IPS-18c (cell line): ENCODE measurements around the gene PA2G4.
"Not testable (repeated sequence)": the region's sequence is repeated elsewhere in the genome, so short reads cannot be mapped to it uniquely, and the experiment has no call there.

Experiments used
- H3K4me3 ChIP-seq: 2 replicates; pipeline ENCODE4 v1.7.0; 2013; ENCODE audit warnings: low read depth, mild to moderate bottlenecking, low read length, moderate library complexity; ENCODE audit not compliant: insufficient read depth
- H3K9me3 ChIP-seq: one replicate; pipeline ENCODE4 v1.6.1; 2013; ENCODE audit warnings: mild to moderate bottlenecking, low read length, moderate library complexity; ENCODE audit not compliant: control insufficient read depth, insufficient read depth

Gene PA2G4

DNA sequence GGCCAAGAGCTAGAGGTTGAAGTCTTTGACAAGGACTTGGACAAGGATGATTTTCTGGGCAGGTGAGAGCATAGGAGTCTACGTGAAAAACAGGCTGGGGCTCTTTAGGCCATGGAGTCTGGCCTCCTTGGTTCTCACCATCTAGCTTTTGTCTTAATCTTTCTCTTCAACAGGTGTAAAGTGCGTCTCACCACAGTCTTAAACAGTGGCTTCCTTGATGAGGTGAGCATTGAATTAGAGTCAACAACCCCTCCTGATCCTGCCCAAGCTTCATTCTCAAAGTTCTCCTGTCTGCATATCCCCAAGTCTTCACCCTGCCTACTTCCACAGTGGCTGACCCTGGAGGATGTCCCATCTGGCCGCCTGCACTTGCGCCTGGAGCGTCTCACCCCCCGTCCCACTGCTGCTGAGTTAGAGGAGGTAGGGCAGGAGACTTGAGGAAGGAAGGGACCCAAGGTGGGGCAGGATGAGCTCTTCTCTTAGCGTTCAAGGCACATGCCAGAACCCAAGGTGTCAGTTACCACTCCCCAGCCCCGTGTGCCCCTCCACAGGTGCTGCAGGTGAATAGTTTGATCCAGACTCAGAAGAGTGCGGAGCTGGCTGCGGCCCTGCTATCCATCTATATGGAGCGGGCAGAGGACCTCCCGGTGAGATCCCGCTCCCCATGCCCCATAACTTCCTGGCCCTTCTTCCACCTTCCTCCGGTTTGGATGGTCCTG, 33.7 kb downstream of the PA2G4 start:
- no peak overlapping the region for H3K4me3 ChIP-seq
- H3K9me3 ChIP-seq: peaks cover 2% of the 10 kb centered on the region

- Histone ChIP-seq H3K9me3 (peaks cover 2% of the 10 kb centered on the region), H3K4me3 (no peak overlapping the region)
Observed at GRCh38 chr12:56141946-56142784, 37.8 kb downstream of the PA2G4 start.

DNA sequence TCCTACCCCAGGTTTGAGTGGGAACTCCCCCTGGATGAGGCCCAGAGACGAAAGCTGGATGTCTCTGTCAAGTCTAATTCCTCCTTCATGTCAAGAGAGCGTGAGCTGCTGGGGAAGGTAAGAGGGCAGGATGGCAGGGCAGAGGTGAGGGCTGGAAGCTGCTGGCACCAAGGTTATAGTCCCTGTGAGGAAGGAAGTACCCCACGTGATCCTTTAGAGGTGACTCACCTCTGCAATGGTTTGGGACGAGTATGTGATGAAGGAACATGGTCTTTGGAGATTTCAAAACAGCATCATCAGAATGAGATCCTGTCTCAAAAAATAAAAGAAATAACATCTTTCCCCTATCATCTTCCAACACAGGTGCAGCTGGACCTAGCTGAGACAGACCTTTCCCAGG, 38.9 kb downstream of the PA2G4 start:
- H3K4me3 ChIP-seq: no peak overlapping the region
- H3K9me3 ChIP-seq: no peaks in the 10 kb centered on the region

- H3K9me3 ChIP-seq: no peaks in the 10 kb centered on the region
- H3K4me3 ChIP-seq: no peak overlapping the region
Observed at GRCh38 chr12:56143870-56144269, 39.5 kb downstream of the PA2G4 start.

DNA sequence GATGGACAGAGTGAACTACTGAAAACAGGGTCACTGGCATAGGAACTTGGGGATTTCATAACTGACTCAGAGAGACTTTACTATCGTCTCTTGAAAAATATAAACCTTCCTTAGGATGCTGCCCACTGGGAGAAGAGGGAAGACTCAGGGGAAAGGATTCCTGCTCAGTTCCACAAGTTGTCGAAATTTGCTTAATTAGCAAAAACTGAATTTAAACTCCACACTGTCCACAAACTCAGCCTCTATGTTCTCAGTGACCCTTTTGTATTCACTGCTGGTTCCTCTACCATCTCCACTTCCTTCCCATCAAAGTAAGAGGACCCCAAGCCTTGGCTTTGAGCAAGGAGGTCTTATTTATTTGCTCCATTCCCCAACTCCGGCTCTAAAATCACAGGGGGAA, 40.9 kb downstream of the PA2G4 start:
- Histone ChIP-seq H3K4me3 (no peak overlapping the region), H3K9me3 (no peaks in the 10 kb centered on the region)

GRCh38 chr12:56146492-56147460, 42.4 kb downstream of the PA2G4 start:
- no peaks in the 10 kb centered on the region for H3K9me3 ChIP-seq
- H3K4me3 ChIP-seq: no peak overlapping the region

DNA sequence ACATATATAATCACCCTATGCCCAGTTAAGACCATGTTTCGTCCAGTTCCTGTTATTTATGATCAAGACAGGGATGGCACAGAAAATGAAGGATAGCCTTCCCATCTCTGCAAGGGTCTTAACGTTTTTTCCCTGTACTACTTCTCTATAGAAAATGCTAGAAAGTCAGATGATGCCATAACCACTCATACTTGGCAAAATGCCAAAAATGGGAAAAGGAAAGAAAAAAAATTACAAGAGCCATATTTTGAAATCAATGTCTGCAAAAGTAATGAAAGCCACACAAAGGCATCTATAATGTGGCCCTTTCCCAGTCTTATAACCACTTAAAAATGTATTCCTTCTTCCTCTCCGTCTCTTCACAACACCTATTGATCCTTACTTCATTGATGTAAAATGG, 46.2 kb downstream of the PA2G4 start:
- no peak overlapping the region for H3K4me3 ChIP-seq

DNA sequence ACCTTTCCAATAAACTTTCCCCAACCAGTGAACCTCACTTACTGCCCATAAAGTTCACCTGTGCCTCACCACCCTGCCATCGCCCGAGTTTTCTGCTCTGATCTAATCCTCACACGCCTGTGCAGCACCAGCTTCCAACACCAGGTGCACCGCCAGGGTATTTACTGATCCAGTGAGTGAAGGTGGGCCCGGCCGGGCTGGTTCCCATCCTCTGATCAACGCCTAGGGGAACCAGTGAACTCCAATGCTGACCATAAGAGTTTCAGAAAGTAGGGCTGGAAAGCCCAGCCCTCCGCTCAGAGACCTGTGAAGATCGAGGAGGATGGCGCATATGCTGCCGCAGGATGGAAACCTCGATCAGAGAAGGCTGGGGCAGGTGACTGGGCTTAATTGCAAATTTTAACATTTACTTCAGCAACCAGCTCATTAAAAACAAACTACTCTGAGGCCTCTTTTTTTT, 47.3 kb downstream of the PA2G4 start:
- peak overlapping the region; percentile 65 for H3K4me3 ChIP-seq
- H3K9me3 ChIP-seq: no peaks in the 10 kb centered on the region

More for the DNA sequence above, 46.2 kb downstream of the PA2G4 start:
- H3K9me3 ChIP-seq: no peaks in the 10 kb centered on the region

DNA sequence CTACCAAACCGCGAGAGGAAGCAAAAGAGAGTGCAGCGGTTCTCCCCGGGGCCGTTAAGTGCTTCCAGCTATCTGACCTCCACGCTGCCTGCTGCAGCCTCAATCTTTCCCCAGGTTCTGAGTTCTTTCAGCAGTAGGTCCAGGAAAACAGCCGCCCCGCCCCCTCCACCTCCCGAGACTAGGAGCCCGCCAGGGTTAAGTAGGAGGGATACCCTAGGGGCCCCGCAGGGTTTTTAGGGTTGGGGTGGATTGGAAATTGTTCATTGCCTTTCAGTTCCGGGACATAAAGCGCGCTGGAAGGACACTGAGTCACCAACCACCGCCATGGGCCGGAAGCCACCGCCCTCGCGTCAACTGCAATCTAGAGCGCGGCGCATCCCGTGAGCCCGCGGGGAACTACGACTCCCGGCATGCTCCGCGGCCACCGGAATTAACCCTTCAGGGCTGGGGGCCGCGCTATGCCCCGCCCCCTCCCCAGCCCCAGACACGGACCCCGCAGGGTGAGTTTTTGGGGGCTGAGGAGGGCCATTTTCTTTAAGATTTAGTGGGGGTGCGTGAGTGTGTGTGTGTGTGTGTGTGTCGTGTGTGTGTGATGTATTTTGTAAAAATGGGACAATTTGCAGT, 47.9 kb downstream of the PA2G4 start, which contains the start of gene MYL6B:
Gene MYL6B, plus strand, starts transcription at position 456 of the 624 bp plus-strand sequence. CDS start 1,332 bp downstream, outside the sequence.
- Histone ChIP-seq H3K4me3 (peak within 1 kb of the TSS; percentile 65), H3K9me3 (no peaks in the 10 kb centered on the region)

DNA sequence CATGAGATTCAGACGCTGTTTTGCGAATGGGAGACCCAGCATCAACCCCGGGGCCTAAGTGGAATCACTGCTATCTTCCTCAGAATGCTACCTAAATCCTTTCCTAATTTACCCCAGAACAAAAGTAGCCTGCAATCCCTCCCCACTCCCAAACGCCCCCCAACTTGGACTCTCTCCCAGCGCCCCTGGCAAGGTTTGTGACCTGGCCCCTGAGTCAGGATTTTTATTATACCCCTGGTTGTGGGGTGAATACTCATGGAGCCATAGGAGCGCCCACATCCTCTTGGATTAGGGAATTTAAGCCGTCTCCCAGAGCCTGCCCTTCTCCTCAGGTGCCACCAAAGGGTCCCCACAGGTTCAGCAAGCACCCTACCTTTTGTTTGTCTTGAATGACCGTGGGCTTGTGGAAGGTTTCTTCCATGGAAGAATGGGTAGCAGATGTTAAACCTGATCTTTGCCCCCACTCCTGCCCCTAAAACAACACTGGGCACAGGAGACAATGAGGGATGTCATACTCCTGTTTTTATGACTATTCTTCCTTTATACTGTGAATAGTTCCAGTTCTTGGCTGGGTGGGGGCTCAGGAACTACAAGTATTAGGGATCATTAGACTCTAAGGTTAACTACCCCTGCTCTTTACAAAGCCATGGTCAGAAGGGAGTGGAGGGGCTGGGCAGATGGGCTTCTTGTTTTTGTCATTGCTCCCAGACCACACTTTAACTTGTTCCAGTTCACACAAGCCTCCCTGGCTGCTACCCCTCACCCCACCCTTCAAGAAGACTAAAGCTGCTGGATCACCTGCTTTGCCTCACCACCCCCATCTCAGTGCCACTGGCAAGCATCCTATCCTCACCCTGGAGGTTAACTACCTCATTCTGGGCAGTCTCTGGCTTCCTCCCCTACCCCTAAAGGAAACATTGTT, 48.7 kb downstream of the PA2G4 start:
- Histone ChIP-seq H3K4me3 (peak overlapping the region; percentile 65), H3K9me3 (no peaks in the 10 kb centered on the region)

DNA sequence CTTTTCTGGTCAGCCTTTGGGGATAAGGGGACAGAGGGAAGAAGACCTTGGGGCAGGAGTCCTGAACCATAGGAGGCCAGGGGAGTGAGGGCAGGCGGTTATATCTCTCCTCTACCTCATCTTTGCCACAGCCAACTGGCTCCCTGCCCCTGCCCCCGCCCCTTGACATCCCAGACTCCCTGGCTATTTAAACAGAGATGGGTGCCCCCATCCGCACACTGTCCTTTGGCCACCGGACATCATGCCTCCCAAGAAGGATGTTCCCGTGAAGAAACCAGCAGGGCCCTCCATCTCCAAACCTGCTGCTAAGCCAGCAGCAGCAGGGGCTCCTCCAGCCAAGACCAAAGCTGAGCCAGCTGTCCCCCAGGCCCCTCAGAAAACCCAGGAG, 49.3 kb downstream of the PA2G4 start:
- Histone ChIP-seq H3K9me3 (no peaks in the 10 kb centered on the region), H3K4me3 (peak overlapping the region; percentile 65)

DNA sequence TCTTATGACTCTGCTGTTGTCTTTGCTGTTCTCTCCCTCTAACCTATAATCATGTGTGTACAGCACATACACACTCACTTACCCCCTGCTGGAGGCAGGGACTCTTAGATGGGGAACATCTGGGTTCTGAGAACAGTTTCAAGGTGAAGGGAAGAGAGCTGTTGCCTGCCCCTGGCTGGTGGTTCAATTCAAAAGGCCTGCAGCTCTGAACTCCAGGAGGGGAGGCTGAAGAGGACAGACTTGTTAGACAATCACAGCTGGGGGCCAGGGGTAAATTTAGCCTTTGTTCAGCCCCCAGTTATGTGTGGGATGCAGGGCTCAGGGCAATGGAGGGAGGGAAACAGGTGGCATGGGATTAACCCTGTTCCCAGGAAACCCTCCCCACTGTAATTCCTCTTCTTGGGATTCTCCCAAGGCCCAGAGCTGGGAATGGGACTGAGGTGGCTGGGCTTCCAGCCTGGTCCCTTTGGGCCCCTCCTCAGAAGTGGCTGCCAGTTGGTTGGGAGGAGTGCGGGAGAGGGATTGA, 50.0 kb downstream of the PA2G4 start:
- no peak overlapping the region for H3K4me3 ChIP-seq
- no peaks in the 10 kb centered on the region for H3K9me3 ChIP-seq

DNA sequence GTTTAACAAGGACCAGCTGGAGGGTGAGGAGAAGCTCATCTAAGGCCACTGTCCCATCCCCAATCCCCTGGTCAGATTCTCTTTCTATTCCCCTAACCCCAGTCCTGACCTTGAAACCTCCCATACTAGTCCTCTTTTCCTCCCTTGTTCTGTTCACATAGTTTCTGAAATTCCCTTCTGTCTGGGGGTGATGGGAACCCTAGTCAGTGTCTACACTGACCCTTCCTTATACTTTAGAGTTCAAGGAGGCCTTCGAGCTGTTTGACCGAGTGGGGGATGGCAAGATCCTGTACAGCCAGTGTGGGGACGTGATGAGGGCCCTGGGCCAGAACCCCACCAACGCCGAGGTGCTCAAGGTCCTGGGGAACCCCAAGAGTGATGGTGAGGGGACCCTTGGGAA, 50.5 kb downstream of the PA2G4 start:
- Histone ChIP-seq H3K9me3 (no peaks in the 10 kb centered on the region), H3K4me3 (no peak overlapping the region)

DNA sequence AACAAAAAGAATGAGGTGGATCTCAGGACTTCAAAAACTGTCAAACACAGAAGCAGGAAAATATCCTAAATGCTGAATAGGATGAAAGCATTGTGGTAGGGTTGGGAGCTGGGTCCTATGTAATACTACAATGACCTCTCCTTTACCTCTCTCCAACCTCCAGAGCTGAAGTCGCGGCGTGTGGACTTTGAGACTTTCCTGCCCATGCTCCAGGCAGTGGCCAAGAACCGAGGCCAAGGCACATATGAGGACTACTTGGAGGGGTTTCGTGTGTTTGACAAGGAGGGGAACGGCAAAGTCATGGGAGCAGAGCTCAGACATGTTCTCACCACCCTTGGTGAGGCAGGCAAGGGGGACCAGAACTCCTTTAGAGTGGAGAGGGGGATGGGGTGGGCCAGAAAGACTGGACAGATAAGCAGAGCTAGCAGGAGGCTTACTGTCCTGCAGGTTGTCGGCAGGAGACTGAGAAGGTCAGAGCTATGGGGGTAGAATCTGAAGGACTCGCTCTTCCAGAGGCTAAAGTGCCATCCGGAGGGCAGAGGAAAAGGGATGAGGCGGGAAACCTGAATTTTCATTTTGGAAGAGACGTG, 51.0 kb downstream of the PA2G4 start:
- no peak overlapping the region for H3K4me3 ChIP-seq

GRCh38 chr12:56156464-56157200, 52.3 kb downstream of the PA2G4 start:
- peak overlapping the region; percentile 40; the same call in 1 of the 2 replicates for H3K4me3 ChIP-seq
- not testable (repeated sequence) for H3K9me3 ChIP-seq

More for the DNA sequence above, 51.0 kb downstream of the PA2G4 start:
- H3K9me3 ChIP-seq: no peaks in the 10 kb centered on the region
